HL-60/S4 treated with phorbol 12-myristate 13-acetate at 8.2 ng/mL for 4 days and 3 days (cell line): ENCODE measurements around the gene RNF146.
"Not testable (repeated sequence)": the region's sequence is repeated elsewhere in the genome, so short reads cannot be mapped to it uniquely, and the experiment has no call there.

Experiments used
- in situ Hi-C: fragments of 300-500 bp; cut with MboI; formaldehyde crosslinking; loops from 2 replicates; pipeline ENCODE4 v1.15.0; 2022; ENCODE audit warnings: low sequenced_read_pairs

Gene RNF146, protein sequence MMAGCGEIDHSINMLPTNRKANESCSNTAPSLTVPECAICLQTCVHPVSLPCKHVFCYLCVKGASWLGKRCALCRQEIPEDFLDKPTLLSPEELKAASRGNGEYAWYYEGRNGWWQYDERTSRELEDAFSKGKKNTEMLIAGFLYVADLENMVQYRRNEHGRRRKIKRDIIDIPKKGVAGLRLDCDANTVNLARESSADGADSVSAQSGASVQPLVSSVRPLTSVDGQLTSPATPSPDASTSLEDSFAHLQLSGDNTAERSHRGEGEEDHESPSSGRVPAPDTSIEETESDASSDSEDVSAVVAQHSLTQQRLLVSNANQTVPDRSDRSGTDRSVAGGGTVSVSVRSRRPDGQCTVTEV

DNA sequence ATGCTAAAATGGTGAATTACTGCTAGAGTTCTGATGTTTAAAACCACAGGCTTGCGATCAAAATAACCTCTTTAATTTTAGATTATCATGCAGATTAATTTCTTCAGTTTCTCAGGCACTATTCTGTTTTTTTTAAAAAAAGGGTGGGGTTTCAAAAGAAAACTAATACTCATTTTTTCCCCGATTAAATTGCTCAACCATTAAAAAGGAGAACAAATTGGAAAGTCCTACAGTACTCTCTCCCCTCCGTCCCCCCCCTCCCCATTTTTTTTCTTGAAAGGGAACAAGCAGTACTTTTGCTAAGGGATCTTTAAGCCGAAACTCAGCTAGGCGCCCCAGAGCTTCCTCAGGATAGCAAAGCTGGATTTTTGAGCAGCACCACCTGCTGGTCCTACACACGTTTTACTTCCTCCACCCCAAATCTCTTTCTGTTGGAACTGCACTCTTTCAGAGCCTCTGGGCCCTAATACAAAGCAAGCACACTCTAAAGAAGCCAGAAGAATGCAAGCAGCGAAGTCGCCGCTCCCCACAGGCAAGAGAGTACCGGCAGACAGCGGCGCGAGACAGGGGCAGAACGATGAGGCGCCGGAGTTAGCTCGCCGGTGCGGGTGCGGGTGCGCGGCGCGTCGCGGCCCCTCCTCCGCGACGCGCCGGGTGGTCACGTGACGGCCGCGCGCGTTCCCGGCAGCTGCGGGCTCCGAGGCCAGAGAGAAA lies at the start of gene RNF146:
TSS of gene RNF146 (plus strand) at position 687 of the 714 bp plus-strand sequence. CDS start 13,475 bp downstream, outside the sequence.
- in situ Hi-C loops = no loop called here

DNA sequence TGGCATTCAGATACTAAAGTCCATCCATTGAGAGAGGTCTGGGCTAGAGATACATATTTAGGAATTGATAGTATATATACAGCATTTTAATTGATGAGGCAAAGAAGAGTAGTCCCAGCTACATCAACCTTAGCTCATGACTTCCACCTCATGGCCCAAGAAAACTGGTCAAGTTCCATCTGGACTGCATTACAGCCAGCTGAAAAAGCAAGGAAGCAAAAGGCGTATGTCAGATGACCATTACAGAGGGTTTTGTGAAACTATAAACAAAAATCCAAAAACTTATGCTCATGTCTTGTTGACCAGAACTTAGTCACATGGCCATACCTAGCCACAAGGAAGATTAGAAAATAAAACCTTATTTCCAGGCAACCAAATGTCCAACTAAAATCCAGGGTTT lies 46.8 kb upstream of the RNF146 start:
- in situ Hi-C loops = no loop called here

DNA sequence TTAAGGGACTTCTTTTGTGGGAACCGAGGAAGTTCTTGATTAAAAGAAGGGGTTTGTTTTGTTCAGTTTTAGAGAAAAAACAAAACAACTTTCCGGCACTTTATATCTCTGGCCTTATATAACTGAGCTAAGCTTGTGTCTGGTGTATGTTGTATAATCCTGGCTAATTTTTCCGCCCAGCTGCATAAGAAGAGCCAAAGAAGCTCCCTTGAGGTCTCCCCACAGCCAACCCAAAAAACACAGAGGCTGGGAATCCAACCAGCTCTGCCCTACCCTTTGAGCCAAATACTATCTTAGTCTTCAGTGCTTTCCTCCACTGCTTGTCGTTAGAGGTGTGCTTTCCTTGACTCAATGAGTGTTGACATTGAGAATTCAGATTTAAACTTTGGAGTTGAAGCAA lies 45.5 kb upstream of the RNF146 start:
- in situ Hi-C loops = no loop called here

DNA sequence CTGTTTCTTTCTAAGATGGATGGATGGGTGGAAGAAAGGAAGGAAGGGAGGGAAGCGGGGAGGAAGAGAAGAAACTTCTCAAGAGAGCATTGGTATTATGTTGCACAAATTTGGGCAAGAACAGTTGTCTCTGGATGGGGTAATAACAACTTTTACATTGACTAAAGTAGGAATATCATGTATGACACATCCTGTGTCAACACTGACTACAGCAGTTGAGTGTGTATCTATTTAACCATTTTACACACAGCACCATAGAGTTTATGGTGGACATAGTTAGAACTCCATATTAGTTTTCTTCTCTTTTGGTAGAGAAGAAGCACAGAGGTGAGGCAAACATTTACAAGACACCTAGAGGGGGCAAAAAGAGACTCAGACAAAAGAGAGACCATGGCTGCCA lies 44.2 kb upstream of the RNF146 start:
- in situ Hi-C loops = no loop called here

DNA sequence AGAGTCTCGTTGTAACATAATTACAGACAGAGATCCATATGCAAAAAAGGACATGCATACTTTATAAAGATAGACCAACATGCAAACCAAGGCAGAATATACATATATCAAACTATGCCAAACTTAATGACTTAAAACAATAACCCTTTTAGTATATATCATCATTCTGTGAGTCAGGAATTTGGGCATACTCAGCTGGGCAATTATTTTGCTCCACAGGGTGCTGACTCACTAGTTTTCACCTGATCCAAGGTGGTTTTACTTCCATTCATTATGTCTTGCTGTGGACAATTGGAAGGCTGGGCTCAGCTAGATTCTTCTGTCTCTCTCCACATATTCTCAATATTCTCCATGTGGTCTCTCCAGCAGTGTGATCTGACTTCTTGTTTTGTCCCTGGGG lies 41.2 kb upstream of the RNF146 start:
- in situ Hi-C loops = no loop called here

DNA sequence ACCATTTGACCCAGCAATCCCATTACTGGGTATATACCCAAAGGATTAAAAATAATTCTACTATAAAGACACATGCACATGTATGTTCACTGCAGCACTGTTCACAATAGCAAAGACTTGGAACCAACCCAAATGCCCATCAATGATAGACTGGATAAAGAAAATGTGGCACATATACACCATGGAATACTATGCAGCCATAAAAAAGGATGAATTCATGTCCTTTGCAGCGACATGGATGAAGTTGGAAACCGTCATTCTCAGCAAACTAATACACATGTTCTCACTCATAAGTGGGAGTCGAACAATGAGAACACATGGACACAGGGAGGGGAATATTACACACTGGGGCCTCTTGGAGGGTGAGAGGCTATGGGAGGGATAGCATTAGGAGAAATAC lies 32.8 kb upstream of the RNF146 start:
- in situ Hi-C loops = not testable (repeated sequence)

DNA sequence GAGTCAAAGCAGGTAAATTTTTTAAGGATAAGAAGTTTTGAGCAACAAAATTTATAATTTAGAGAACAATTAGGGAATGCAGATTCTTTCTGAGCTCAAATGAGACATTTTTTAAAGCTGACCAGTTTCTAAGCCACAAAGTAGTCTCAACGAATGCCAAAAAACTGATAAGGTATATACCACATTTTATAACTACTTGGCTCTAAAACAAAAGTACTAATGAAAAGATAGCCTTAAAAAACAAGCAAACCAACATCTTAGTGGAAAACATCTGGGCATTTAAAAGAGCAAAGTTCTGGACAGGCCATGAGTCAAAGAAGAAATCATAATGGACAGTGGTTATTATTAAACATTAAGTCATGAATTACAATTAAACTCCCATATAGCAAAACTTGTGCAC lies 23.2 kb upstream of the RNF146 start:
- in situ Hi-C loops = no loop called here

DNA sequence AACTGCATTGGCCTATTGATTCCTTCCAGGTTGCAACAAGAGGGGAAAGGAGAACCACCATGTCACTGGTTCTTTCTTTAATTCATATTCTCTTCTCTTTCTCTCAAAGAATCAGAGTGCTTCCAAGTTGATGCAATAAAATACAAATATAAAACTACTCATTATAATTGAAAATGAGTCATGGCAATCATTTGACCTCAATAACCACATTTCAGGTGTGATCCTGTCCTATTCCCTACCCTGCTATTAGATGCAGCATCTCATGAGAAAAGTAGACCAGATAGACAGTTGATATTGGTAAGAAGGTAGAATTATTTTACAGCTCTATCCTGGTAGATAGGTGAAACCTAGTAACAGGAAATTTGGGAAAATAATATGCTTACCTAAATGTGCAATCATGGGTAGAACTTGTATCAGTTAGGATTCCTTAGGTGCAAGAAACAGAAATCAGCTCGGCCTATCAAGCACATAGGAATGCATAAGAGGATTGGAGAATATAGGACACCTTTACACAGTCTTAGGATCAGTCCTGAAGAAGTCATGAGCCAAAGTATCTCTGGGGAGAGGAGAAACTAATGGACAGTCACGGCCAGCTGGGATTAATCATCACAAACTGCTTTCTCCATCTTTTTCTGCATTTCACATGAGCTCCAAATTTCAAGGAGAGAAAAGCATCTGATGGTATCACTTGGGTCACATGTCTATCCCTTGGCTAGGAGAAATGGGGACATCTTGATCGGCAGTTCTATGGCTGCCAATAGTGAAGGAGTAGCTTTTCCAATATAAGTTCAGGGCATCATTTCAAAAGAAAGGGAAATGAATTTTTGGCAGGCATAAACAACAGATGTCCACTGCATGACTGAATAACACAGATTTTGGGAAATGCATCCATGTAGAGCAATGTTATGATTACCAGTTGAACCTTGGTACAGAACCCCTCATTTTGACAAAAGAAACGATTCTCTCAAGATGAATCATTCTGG lies 19.3 kb upstream of the RNF146 start:
- in situ Hi-C loops = no loop called here

DNA sequence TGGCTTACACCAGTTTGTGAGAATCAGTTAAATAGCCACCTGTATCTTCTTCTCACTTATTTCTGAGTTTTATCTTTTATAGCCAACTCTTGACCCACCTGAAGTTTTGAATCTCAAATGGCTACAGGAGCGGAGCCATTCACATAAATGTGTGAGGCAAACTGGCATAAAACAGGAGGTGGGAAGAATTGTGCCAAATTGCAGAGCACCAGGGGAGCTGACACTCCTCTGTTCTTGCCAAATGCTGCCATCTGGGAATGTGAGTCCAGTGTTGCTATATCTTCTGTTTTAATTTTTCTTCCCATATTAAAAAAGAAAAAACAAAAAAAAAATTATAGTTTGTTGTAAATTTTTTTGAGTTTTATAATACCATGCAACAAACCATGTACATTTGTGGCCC lies 17.0 kb upstream of the RNF146 start:
- in situ Hi-C loops = no loop called here

DNA sequence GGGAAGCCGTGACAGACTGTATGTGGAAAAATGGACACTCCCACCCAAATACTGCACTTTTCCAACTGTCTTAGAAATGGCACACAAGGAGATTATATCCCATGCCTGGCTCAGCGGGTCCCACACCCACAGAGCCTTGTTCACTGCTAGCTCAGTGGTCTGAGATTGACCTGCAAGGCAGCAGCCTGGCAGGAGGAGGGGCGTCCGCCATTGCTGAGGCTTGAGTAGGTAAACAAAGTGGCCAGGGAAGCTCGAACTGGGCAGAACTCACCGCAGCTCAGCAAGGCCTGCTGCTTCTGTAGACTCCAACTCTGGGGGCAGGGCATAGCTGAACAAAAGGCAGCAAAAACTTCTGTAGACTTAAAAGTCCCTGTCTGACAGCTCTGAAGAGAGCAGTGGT lies 11.4 kb upstream of the RNF146 start:
- in situ Hi-C loops = no loop called here

DNA sequence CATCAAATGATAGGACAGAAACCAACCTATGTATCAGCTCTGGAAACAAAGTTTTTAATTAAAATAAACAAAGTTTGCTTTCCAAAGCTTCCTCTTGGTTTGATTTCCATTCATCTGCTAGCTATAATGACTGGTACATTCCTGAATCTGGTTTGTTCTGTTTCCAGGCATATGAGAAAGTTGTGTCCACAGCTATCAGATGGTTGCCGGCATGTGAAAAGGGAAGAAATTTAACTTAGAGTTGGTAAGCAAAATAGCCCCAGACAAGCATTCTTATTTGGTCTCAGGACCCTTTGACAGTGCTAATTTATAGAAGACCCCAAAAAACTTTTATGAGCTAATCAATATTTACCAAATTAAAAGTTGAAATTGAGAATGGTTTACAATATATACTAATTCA lies 3.8 kb upstream of the RNF146 start:
- in situ Hi-C loops = no loop called here

DNA sequence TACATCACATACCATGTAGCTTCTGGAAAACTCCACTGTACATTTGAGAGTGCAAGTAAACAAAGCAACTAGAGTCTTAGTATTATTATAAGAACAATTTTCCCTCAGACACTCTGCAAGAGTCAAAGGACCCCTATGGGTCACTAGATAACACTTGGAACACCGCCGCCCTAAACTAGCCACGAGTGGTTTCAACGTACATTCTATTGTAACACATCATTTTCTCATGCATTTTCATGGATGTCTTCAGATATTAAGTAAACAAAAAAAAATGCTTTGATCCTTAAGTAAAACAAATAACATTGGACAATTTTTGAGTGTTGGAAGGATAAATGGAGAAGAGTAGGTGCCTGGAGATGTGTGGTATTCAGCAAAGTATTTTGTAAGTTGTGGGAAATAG lies 3.2 kb upstream of the RNF146 start:
- in situ Hi-C loops = no loop called here

DNA sequence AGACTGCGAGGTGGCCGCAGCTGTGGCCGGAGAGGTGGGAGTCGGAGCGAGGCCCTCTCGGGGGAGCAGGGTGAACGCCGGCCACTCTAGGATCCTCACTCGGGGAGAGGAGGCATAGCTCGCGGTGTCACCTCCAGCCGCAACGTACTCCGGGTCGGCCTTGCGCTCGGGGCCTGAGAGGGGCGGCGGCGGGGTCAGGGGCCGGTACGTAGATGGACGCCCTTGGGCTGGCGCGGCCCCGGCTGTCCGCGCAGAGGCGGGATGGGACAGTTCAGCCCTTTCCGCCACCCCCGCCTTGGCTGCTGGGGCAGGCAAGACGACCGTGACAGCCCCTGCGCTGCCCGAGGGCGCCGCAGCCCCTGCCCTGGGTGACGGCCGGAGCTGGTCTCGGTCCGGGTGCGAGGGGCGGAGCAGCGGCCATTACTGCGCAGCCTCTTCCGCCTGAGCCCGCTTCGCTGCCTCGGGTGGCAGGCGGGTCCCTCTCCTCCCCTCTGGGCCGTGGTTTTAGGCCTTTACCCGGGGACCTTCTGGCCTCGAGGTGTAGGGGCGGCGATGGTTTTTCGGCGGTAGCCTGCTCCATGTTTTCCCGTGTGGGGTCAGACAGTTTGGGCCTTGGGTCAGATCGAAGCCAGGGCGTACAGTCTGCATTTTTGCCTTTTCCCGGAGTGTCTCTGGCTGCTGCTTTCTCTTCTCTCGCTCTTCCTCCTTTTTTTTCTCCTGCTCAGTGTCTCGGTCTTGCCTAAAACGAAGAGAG lies 405 bp downstream of the RNF146 start:
- in situ Hi-C loops = no loop called here

DNA sequence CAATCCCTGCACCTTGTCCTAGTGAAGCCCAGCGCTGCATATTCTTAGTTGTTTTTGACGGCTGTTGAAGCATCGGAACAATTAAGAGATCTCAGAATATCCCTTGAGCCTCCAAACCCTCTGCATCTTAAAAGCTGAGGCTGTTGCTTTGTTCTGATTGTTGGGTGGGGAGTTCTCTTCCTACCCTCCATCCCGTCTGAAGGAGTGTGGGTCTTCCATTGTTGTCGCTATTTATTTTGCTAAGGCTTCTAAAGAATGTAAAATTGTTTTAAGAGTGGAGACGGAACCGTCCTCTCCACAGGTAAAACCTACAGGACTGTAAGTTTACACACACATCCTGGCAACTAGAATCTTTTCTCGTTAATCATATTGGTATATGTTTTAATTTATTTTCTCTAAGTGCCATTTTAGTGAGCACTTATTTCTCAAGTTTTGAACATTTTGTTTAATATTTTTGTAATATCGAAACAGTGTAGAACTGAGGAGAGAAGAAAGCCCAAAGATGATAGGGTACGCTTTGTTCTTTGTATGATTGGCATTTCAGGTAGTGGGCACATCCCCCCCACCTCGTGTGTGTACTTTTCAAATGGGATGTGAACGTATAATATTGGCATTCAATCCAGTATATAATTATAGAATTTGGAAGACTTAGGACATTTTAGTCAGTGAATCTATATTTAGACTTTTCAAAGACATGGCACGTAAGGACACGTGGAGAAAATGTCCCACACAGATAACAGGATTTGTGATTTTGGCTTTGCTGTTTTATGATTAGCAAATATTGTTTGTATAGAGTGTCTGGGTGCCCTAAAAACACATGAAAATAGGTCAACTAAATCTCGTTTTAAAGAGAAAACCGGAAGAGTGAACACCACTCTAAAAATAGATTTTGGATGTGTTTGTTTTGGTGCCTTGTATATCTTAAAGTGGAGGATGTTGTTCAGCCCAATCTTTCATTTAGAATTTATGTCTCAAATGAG lies 1.3 kb downstream of the RNF146 start:
- in situ Hi-C loops = no loop called here

DNA sequence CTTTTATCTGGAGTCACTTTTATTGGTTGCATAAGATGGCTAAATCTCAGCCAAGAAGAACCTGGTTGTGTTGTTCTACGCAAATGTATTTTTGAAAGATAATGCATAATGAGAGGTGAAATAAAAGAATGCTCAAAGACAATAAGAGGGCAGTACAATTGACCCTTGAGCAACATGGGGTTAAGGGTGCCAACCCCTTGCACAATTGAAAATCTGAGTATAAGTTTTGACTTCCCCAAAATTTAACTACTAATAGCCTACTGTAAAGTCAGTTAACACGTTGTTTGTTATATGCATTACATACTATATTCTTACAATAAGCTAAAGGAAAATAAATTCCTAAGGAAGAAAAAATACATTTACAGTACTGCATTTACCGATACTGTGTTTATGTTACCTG lies 5.9 kb downstream of the RNF146 start:
- in situ Hi-C loops = no loop called here

DNA sequence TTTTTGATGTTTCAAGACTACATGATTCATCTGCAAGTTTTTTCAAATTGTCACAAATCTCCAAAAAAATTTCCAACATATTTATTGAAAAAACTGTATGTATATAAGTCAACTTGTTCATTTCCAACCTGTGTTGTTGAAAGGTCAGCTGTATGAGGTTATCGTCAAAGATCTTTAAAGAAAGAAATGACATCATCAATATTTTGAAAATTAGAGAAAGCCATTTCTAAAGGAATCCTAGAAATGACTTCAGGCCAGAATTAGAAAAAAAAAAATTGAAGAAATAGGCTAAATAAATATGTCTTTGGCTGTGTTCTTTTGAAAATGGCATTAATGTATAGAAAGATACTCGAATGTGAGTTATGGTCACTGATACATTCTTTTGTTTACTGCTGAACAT lies 6.8 kb downstream of the RNF146 start:
- in situ Hi-C loops = no loop called here

DNA sequence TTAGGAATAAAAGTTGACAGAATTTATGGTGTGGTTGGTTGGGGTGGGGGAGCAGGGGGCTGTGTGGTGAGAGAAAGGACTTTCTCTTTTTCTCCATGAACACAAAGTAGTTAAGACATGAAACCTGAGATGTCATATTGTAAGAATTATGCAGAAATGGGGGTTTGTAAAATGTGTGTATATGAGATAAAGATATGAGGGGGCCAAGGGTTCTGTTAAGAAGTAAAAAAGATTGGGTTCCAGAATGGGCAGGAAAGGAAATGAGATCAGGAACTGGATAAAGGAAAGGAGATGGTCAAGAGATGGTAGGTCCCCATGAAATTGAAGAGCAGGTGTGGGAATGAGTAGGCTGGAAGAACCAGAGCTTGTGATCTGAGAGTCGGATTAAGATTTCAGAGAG lies 9.7 kb downstream of the RNF146 start:
- in situ Hi-C loops = no loop called here

DNA sequence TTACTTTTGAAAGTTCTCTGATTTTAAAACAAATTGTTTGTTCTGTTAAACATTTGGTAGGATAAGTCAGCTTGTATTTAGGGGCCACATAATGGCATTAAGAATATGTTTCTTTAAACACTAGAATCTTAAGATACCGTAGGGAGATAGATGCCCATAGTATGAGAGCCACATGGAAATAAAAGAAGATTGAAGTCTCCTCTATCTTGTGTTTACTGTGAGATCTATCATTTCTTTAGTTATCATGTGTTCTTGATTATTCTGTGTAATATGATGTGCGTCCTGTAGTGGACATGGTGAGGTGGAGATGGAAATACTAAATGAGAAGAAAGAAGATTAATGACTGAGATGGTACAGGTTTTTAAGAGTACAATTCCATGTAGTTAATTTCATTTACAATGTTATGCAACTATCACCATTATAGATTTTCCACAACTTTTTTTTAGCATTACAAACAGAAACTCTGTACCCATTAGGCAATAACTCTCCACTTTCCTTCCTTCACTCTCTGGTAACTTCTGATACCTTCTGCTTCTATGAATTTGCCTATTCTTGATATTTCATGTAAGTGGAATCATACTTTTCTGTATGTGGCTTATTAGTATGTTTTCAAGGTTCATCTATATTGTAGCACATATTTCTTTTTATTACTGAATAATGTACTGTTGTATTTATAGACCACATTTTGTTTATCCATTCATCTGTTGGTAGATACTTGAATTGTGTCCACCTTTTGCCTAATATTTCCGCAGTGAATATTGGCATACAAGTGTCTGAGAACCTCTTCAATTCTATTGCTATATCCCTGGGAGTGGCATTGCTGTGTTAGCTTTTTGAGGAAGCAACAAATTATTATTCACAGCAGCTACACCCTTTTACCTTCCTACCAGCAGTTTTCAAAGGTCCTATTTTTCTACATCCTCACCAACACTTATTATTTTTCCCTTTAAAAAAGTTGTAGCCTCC lies 11.5 kb downstream of the RNF146 start:
- in situ Hi-C loops = no loop called here
